ENCODE measurements around the gene MUSTN1.

Gene MUSTN1

GRCh38 chr3:52831500-52832301 is 3.1 kb downstream of the MUSTN1 start:
- peak; percentile 34 for DNase-seq

- DNase-seq = peak; percentile 40
Observed at GRCh38 chr3:52830535-52831258, 4.1 kb downstream of the MUSTN1 start, which contains the start of gene ITIH4. ITIH4 (minus strand) TSS chr3:52830672; CDS start chr3:52830642, 30 bp downstream.

GRCh38 chr3:52829906-52830463 is 4.8 kb downstream of the MUSTN1 start:
- no peak for DNase-seq

GRCh38 chr3:52829482-52829881 is 5.3 kb downstream of the MUSTN1 start:
- no peak for DNase-seq

GRCh38 chr3:52827866-52828376 is 6.9 kb downstream of the MUSTN1 start:
- DNase-seq = no peak

- no peak for DNase-seq
Observed at GRCh38 chr3:52827441-52827840, 7.4 kb downstream of the MUSTN1 start.

- no peak for DNase-seq
Observed at GRCh38 chr3:52824037-52824436, 10.8 kb downstream of the MUSTN1 start.

GRCh38 chr3:52822363-52822762 is 12.5 kb downstream of the MUSTN1 start:
- DNase-seq = no peak

- DNase-seq = peak; percentile 60
Observed at GRCh38 chr3:52820736-52821135, 14.1 kb downstream of the MUSTN1 start.

GRCh38 chr3:52819936-52820335 is 14.9 kb downstream of the MUSTN1 start:
- DNase-seq = no peak

- DNase-seq = no peak
Observed at GRCh38 chr3:52817860-52818259, 17.0 kb downstream of the MUSTN1 start.

- no peak for DNase-seq
Observed at GRCh38 chr3:52817221-52817620, 17.6 kb downstream of the MUSTN1 start.

- no peak for DNase-seq
Observed at GRCh38 chr3:52816654-52817053, 18.2 kb downstream of the MUSTN1 start.

- no peak for DNase-seq
Observed at GRCh38 chr3:52816199-52816598, 18.6 kb downstream of the MUSTN1 start.

GRCh38 chr3:52813810-52814209 is 21.0 kb downstream of the MUSTN1 start:
- no peak for DNase-seq

- DNase-seq = no peak
Observed at GRCh38 chr3:52811452-52812011, 23.3 kb downstream of the MUSTN1 start.

- no peak for DNase-seq
Observed at GRCh38 chr3:52810923-52811322, 23.9 kb downstream of the MUSTN1 start.

- no peak for DNase-seq
Observed at GRCh38 chr3:52809662-52810377, 25.0 kb downstream of the MUSTN1 start.

GRCh38 chr3:52809149-52809548 is 25.7 kb downstream of the MUSTN1 start:
- no peak for DNase-seq

- no peak for DNase-seq
Observed at GRCh38 chr3:52805270-52806039, 29.4 kb downstream of the MUSTN1 start.

GRCh38 chr3:52801839-52802238 is 33.0 kb downstream of the MUSTN1 start:
- no peak for DNase-seq

- DNase-seq = no peak
Observed at GRCh38 chr3:52800079-52800478, 34.7 kb downstream of the MUSTN1 start.
